A673 (cell line): ENCODE measurements around the gene MARCHF5.

Experiments used
- EZH2 ChIP-seq: fragments of 200-600 bp; sonication (generic); IDR thresholded peaks from 2 replicates; pipeline ENCODE4 v1.6.1; 2017; ENCODE audit warnings: borderline replicate concordance, low read depth, mild to moderate bottlenecking, mixed read lengths, antibody characterized with exemption, low read length; ENCODE audit not compliant: poor library complexity, severe bottlenecking
- TF ChIP-seq, protein P1 (sequence below): fragments of 300-800, 200-600 bp; sonication (generic); conservative IDR thresholded peaks from 2 replicates; pipeline ENCODE4 v1.5.1; 2017; ENCODE audit warnings: low read depth, mild to moderate bottlenecking, antibody characterized with exemption, low read length, moderate library complexity, mixed read lengths

- TF ChIP-seq, protein P1, sequence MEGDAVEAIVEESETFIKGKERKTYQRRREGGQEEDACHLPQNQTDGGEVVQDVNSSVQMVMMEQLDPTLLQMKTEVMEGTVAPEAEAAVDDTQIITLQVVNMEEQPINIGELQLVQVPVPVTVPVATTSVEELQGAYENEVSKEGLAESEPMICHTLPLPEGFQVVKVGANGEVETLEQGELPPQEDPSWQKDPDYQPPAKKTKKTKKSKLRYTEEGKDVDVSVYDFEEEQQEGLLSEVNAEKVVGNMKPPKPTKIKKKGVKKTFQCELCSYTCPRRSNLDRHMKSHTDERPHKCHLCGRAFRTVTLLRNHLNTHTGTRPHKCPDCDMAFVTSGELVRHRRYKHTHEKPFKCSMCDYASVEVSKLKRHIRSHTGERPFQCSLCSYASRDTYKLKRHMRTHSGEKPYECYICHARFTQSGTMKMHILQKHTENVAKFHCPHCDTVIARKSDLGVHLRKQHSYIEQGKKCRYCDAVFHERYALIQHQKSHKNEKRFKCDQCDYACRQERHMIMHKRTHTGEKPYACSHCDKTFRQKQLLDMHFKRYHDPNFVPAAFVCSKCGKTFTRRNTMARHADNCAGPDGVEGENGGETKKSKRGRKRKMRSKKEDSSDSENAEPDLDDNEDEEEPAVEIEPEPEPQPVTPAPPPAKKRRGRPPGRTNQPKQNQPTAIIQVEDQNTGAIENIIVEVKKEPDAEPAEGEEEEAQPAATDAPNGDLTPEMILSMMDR: no peak
- TF ChIP-seq EZH2: no peak
These were observed 91.7 kb downstream of the MARCHF5 start for GRCh38 chr10:92382631-92383030.
